Fibroblast of lung (primary cell): ENCODE data around the gene KDM5B.

Experiments
- EZH2 ChIP-seq: IDR thresholded peaks from 2 replicates; pipeline ENCODE4 v1.5.1; 2012; ENCODE audit warnings: low read length, control low read depth, mild to moderate bottlenecking; ENCODE audit errors: missing control alignments
- TF ChIP-seq, protein P1 (sequence below), 2 donors: IDR thresholded peaks in 1 of 2; conservative IDR thresholded peaks in 1 of 2; 1 replicate in 1 of 2; 2 replicates in 1 of 2; pipeline ENCODE4 v1.5.1; 2011 to 2012; ENCODE audit warnings: low read length in 2 of 2, control low read depth in 1 of 2, inconsistent platforms in 1 of 2, low read depth in 1 of 2, mild to moderate bottlenecking in 1 of 2

DNA sequence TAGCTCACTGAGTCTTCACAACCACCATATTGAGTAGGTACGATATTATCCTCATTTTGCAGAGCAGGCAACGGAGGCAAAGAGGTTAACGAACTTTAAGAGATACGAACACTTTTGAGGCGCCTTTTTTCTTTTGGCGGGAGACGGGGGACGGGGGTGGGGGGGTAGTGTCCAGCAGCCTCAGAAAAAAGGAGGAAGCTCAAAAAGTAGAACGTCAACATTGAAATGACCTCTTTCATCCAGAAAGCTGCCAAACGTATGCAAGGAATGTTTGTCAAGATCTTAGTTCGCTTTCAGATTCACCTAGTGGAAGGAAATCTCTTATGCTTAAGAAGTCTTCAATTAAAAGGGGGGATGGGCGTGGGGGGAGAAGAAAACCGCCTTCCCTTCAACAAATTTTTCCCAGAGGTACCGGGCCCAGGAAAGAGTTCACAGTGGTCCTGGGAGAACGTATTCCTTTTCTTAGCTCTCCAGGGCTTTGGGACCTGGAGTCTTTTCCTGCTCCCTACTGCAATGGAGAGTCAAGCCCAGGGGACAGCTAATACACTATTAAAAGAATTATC, 1.5 kb upstream of the KDM5B start:
- TF ChIP-seq, protein P1, sequence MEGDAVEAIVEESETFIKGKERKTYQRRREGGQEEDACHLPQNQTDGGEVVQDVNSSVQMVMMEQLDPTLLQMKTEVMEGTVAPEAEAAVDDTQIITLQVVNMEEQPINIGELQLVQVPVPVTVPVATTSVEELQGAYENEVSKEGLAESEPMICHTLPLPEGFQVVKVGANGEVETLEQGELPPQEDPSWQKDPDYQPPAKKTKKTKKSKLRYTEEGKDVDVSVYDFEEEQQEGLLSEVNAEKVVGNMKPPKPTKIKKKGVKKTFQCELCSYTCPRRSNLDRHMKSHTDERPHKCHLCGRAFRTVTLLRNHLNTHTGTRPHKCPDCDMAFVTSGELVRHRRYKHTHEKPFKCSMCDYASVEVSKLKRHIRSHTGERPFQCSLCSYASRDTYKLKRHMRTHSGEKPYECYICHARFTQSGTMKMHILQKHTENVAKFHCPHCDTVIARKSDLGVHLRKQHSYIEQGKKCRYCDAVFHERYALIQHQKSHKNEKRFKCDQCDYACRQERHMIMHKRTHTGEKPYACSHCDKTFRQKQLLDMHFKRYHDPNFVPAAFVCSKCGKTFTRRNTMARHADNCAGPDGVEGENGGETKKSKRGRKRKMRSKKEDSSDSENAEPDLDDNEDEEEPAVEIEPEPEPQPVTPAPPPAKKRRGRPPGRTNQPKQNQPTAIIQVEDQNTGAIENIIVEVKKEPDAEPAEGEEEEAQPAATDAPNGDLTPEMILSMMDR (conservative IDR thresholded peaks at IDR 0.05 in 1 of 2, IDR thresholded peaks at IDR 0.05 in 1 of 2; ENCODE audit: low read depth in 1 of 2, low read length in 2 of 2) = no peak
- TF ChIP-seq EZH2 = no peak
